Stomach (tissue), 9 donors: Measurements from ENCODE around the gene USP3. TPM values are rescaled to one million over a fixed set of nuclear protein-coding genes. Genes with fewer than 3 reads are reported as not detected.

ENCODE experiments used
- DNase-seq, 2 donors: peaks; one replicate each; pipeline versions ENCODE4 v3.0.0 to v3.0.0-alpha.2; 2013 to 2019
- H3K27ac ChIP-seq, 5 donors: fragments of 200-600 bp in 4 of 5; sonication (generic) in 4 of 5; one replicate each; pipeline ENCODE4 v1.5.1; 2013 to 2019; ENCODE audit warnings: mild to moderate bottlenecking in 1 of 5, moderate library complexity in 1 of 5
- H3K27me3 ChIP-seq, 3 donors: fragments of 200-600 bp; sonication (generic); one replicate each; pipeline ENCODE4 v1.5.1; 2017 to 2019; ENCODE audit warnings: mixed run types in 1 of 3
- H3K36me3 ChIP-seq, 4 donors: fragments of 200-600 bp; sonication (generic); 1 replicate in 3 of 4; 2 replicates in 1 of 4; pipeline ENCODE4 v1.5.1; 2016 to 2019
- H3K4me1 ChIP-seq, 4 donors: fragments of 200-600 bp; sonication (generic); one replicate each; pipeline ENCODE4 v1.5.1; 2016 to 2019
- H3K4me3 ChIP-seq, 4 donors: fragments of 200-600 bp; sonication (generic) in 3 of 4; one replicate each; pipeline ENCODE4 v1.5.1; 2016 to 2019; ENCODE audit warnings: mild to moderate bottlenecking in 1 of 4
- H3K9me3 ChIP-seq, 4 donors: fragments of 200-600 bp; sonication (generic); one replicate each; pipeline ENCODE4 v1.5.1; 2016 to 2019
- CTCF ChIP-seq, 7 experiments: fragments of 450-650 bp in 4 of 7; fragments of 200-600 bp in 3 of 7; sonication (generic) in 3 of 7; IDR thresholded peaks; one replicate each; pipeline ENCODE4 v1.5.1; 2016 to 2019; ENCODE audit warnings: antibody characterized with exemption in 7 of 7, control low read depth in 2 of 7, mild to moderate bottlenecking in 1 of 7
- EP300 ChIP-seq: sonication (generic); formaldehyde crosslinking; IDR thresholded peaks from one replicate; pipeline ENCODE4 v1.6.1; 2017; ENCODE audit warnings: antibody characterized with exemption
- POLR2A ChIP-seq, 4 donors: fragments of 450-650 bp; IDR thresholded peaks; one replicate each; pipeline ENCODE4 v1.6.1; 2016; ENCODE audit warnings: antibody characterized with exemption in 4 of 4, control low read depth in 2 of 4, mild to moderate bottlenecking in 1 of 4, moderate library complexity in 1 of 4
- POLR2AphosphoS5 ChIP-seq, 3 donors: sonication (generic); formaldehyde crosslinking; IDR thresholded peaks; one replicate each; pipeline ENCODE4 v1.6.1; 2016; ENCODE audit warnings: antibody characterized with exemption in 3 of 3
- WGBS, 5 donors: extraction: QIAGEN DNeasy Blood & Tissue Kit in 3 of 5; methylation state at CpG; one replicate each; pipeline versions ENCODE4 v1.1.5 to v1.1.7; 2013 to 2018; 5-methylcytosine and 5-hydroxymethylcytosine counted together
- intact Hi-C: fragments of 100-400 bp; cut with DNase I; formaldehyde crosslinking; loops from one replicate; pipeline ENCODE4 v1.15.1; 2023; ENCODE audit warnings: low total_unique reads
- polyA plus RNA-seq, 3 donors: library from polyadenylated mRNA; stranded (reverse); fragments of 200-250 nt; gene quantifications; one replicate each; pipeline ENCODE4 v1.2.3, GENCODE V29; 2013
- total RNA-seq, 5 donors: library from RNA; depleted of rRNA; stranded (reverse); fragments of >200 nt; gene quantifications; one replicate each; pipeline versions ENCODE4 v1.1.0 to v1.2.3, GENCODE V29; 2014 to 2016
- donor health status: healthy with polysubstance abuse.
- donor health status: Bipolar disorder and iron deficiency.
- donor health status: healthy.

The USP3 gene
- total and polyA plus RNA-seq, 8 donors: 10.5 to 174 (median 26.5) TPM

GRCh38 chr15:63502843-63503738, 1.3 kb upstream of the USP3 start:
- WGBS, 5 donors: 5 to 17% (median 9%) methylated on average over 34 of the region's 34 CpGs

GRCh38 chr15:63503739-63504246, 600 bp upstream of the USP3 start:
- intact Hi-C loops: no loop called here
- H3K36me3 ChIP-seq: no peaks in the 10 kb centered on the region
- peak; percentile 69 to 92 for DNase-seq
- WGBS, 5 donors: 0 to 1% (median 0%) methylated on average over 26 to 28 of the region's 28 CpGs
- H3K9me3 ChIP-seq: no peaks in the 10 kb centered on the region
- H3K27ac ChIP-seq: peak overlapping the region; percentile 96 to 100 (median 98)
- peak overlapping the region; percentile 82 to 88 (median 86) for H3K4me3 ChIP-seq
- no peak for TF ChIP-seq EP300
- TF ChIP-seq POLR2AphosphoS5 (IDR thresholded peaks at IDR 0.05): peak in 1 of 3 donors; percentile 18
- peaks cover 50 to 86% (median 77%) of the 10 kb centered on the region in 4 donors for H3K4me1 ChIP-seq
- no peaks in the 10 kb centered on the region for H3K27me3 ChIP-seq

More at GRCh38 chr15:63502843-63503738, 1.3 kb upstream of the USP3 start:
- Histone ChIP-seq H3K36me3 (no peaks in the 10 kb centered on the region), H3K27me3 (no peaks in the 10 kb centered on the region), H3K4me3 (peak overlapping the region; percentile 82 to 88 (median 86)), H3K27ac (peak overlapping the region; percentile 96 to 100 (median 98)), H3K4me1 (peaks cover 43 to 83% (median 74%) of the 10 kb centered on the region in 4 donors), H3K9me3 (no peaks in the 10 kb centered on the region)
- peak; percentile 60 to 92 (median 87) for TF ChIP-seq POLR2AphosphoS5 (IDR thresholded peaks at IDR 0.05)
- TF ChIP-seq POLR2A (IDR thresholded peaks at IDR 0.05): peak in 1 of 4 donors; percentile 67
- TF ChIP-seq EP300: no peak
- peak in 1 of 7 experiments; percentile 8 for TF ChIP-seq CTCF (IDR thresholded peaks at IDR 0.05)
- intact Hi-C loops: no loop called here
- DNase-seq: peak; percentile 96

- no peaks in the 10 kb centered on the region for H3K36me3 ChIP-seq
- no peaks in the 10 kb centered on the region for H3K27me3 ChIP-seq
- peak in 2 of 3 donors; percentile 68 to 72 for TF ChIP-seq POLR2AphosphoS5 (IDR thresholded peaks at IDR 0.05)
- TF ChIP-seq CTCF (IDR thresholded peaks at IDR 0.05): peak in 2 of 7 experiments; percentile 44 to 45
- no peak for TF ChIP-seq EP300
- intact Hi-C loops: no loop called here
- no peaks in the 10 kb centered on the region for H3K9me3 ChIP-seq
- H3K4me3 ChIP-seq: peak overlapping the region; percentile 82 to 88 (median 86)
- H3K27ac ChIP-seq: peak overlapping the region; percentile 96 to 100 (median 98)
- DNase-seq: peak; percentile 77 to 85
- WGBS, 5 donors: 0 to 1% (median 0%) methylated on average over 21 to 79 of the region's 79 CpGs
- peaks cover 63 to 86% (median 79%) of the 10 kb centered on the region in 4 donors for H3K4me1 ChIP-seq
Observed at GRCh38 chr15:63504979-63505841, 817 bp downstream of the USP3 start.

- Histone ChIP-seq H3K4me3 (peak overlapping the region; percentile 82 to 88 (median 86)), H3K27me3 (no peaks in the 10 kb centered on the region), H3K4me1 (peaks cover 69 to 84% (median 79%) of the 10 kb centered on the region in 4 donors), H3K9me3 (no peaks in the 10 kb centered on the region), H3K36me3 (no peaks in the 10 kb centered on the region), H3K27ac (peak overlapping the region in 4 of 5 donors; percentile 96 to 100 (median 98))
- TF ChIP-seq POLR2AphosphoS5 (IDR thresholded peaks at IDR 0.05): no peak
- no peak for TF ChIP-seq CTCF (IDR thresholded peaks at IDR 0.05)
- no peak for TF ChIP-seq POLR2A (IDR thresholded peaks at IDR 0.05)
- no peak for TF ChIP-seq EP300
- no peak for DNase-seq
- intact Hi-C loops: no loop called here
- 6 to 13% (median 7%) methylated on average over 8 of the region's 8 CpGs for WGBS, 5 donors
Observed at GRCh38 chr15:63505842-63506222, 1.4 kb downstream of the USP3 start.
